Liver (tissue), 3 donors: ENCODE data around the gene SV2B.

ENCODE experiments used
- NR2F2 ChIP-seq: IDR thresholded peaks from 2 replicates; pipeline ENCODE4 v1.6.1; 2016; ENCODE audit warnings: antibody characterized with exemption
- SP1 ChIP-seq: IDR thresholded peaks from 2 replicates; pipeline ENCODE4 v1.6.1; 2018; ENCODE audit warnings: antibody characterized with exemption, mild to moderate bottlenecking
- TAF1 ChIP-seq: conservative IDR thresholded peaks from 2 replicates; pipeline ENCODE4 v1.6.1; 2016; ENCODE audit warnings: antibody characterized with exemption, mild to moderate bottlenecking
- YY1 ChIP-seq: IDR thresholded peaks from 2 replicates; pipeline ENCODE4 v1.6.1; 2016; ENCODE audit warnings: antibody characterized with exemption, mild to moderate bottlenecking
- TF ChIP-seq, protein P1 (sequence below): fragments of 150-350 bp; IDR thresholded peaks from 2 replicates; pipeline ENCODE4 v1.5.1; 2017; ENCODE audit warnings: improper control_type of control experiment, low read depth, low read length; ENCODE audit not compliant: missing input control
- TF ChIP-seq, protein P2 (sequence below): IDR thresholded peaks from 2 replicates; pipeline ENCODE4 v1.6.1; 2016; ENCODE audit warnings: antibody characterized with exemption
- TF ChIP-seq, protein P3 (sequence below): IDR thresholded peaks from 2 replicates; pipeline ENCODE4 v1.6.1; 2016; ENCODE audit warnings: antibody characterized with exemption
- donor health status: healthy.
- donor health status: healthy.

DNA sequence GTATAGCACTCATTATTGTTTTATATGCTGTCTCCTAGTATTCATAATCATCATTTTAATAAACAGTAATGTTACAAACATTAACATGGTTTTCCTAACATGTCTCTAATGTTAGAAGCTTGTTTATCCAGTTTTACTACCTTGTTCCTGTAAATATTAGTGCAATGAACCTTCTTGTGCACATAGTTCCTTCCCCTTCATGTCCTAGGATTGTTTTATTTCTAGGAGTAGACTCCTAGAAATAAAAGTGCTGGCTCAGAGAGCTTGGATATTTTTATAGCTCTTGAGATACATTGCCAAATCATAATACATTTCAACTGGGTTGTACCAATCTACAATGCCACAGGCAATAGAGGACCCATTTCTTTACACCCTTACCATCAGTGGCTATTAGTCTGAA is 161.3 kb downstream of the SV2B start:
- TF ChIP-seq, protein P1, sequence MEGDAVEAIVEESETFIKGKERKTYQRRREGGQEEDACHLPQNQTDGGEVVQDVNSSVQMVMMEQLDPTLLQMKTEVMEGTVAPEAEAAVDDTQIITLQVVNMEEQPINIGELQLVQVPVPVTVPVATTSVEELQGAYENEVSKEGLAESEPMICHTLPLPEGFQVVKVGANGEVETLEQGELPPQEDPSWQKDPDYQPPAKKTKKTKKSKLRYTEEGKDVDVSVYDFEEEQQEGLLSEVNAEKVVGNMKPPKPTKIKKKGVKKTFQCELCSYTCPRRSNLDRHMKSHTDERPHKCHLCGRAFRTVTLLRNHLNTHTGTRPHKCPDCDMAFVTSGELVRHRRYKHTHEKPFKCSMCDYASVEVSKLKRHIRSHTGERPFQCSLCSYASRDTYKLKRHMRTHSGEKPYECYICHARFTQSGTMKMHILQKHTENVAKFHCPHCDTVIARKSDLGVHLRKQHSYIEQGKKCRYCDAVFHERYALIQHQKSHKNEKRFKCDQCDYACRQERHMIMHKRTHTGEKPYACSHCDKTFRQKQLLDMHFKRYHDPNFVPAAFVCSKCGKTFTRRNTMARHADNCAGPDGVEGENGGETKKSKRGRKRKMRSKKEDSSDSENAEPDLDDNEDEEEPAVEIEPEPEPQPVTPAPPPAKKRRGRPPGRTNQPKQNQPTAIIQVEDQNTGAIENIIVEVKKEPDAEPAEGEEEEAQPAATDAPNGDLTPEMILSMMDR, result no peak
- TF ChIP-seq, protein P2, sequence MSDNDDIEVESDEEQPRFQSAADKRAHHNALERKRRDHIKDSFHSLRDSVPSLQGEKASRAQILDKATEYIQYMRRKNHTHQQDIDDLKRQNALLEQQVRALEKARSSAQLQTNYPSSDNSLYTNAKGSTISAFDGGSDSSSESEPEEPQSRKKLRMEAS, result no peak
- TF ChIP-seq TAF1, result no peak
- no peak for TF ChIP-seq YY1
- TF ChIP-seq SP1, result no peak
- no peak for TF ChIP-seq NR2F2
- TF ChIP-seq, protein P3, sequence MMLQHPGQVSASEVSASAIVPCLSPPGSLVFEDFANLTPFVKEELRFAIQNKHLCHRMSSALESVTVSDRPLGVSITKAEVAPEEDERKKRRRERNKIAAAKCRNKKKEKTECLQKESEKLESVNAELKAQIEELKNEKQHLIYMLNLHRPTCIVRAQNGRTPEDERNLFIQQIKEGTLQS, result no peak
